ENCODE measurements around the gene VEPH1.

The VEPH1 gene

GRCh38 chr3:157443905-157444796 lies 59.1 kb downstream of the VEPH1 start:
- ATAC-seq (ENCODE audit: low read depth) = no peak
- H3K4me1 ChIP-seq (ENCODE audit: insufficient read depth, poor library complexity, severe bottlenecking) = peaks cover 15% of the 10 kb centered on the region
- H3K36me3 ChIP-seq (ENCODE audit: low read depth) = no peaks in the 10 kb centered on the region
- no peak for TF ChIP-seq CTCF (IDR thresholded peaks at IDR 0.05; ENCODE audit: poor library complexity, severe bottlenecking)
- H3K27ac ChIP-seq (ENCODE audit: poor library complexity, severe bottlenecking) = no peak overlapping the region
- H3K9me3 ChIP-seq (ENCODE audit: severe bottlenecking) = no peaks in the 10 kb centered on the region
- no peak for DNase-seq (ENCODE audit: low spot score)
- H3K4me3 ChIP-seq (ENCODE audit: severe bottlenecking) = no peak overlapping the region
- no peaks in the 10 kb centered on the region for H3K27me3 ChIP-seq (ENCODE audit: insufficient read depth, poor library complexity, severe bottlenecking)

GRCh38 chr3:157442729-157443128 lies 60.5 kb downstream of the VEPH1 start:
- Histone ChIP-seq H3K27ac (ENCODE audit: poor library complexity, severe bottlenecking) (no peak overlapping the region), H3K36me3 (ENCODE audit: low read depth) (no peaks in the 10 kb centered on the region), H3K27me3 (ENCODE audit: insufficient read depth, poor library complexity, severe bottlenecking) (no peaks in the 10 kb centered on the region), H3K4me3 (ENCODE audit: severe bottlenecking) (no peak overlapping the region), H3K4me1 (ENCODE audit: insufficient read depth, poor library complexity, severe bottlenecking) (peaks cover 25% of the 10 kb centered on the region), H3K9me3 (ENCODE audit: severe bottlenecking) (no peaks in the 10 kb centered on the region)
- no peak for ATAC-seq (ENCODE audit: low read depth)
- TF ChIP-seq CTCF (IDR thresholded peaks at IDR 0.05; ENCODE audit: poor library complexity, severe bottlenecking) = no peak
- DNase-seq (ENCODE audit: low spot score) = no peak

GRCh38 chr3:157441102-157441624 lies 62.1 kb downstream of the VEPH1 start:
- H3K27ac ChIP-seq (ENCODE audit: poor library complexity, severe bottlenecking) = no peak overlapping the region
- H3K27me3 ChIP-seq (ENCODE audit: insufficient read depth, poor library complexity, severe bottlenecking) = no peaks in the 10 kb centered on the region
- no peaks in the 10 kb centered on the region for H3K36me3 ChIP-seq (ENCODE audit: low read depth)
- ATAC-seq (ENCODE audit: low read depth) (no peak), DNase-seq (ENCODE audit: low spot score) (no peak)
- peaks cover 21% of the 10 kb centered on the region for H3K4me1 ChIP-seq (ENCODE audit: insufficient read depth, poor library complexity, severe bottlenecking)
- TF ChIP-seq CTCF (IDR thresholded peaks at IDR 0.05; ENCODE audit: poor library complexity, severe bottlenecking) = no peak
- no peaks in the 10 kb centered on the region for H3K9me3 ChIP-seq (ENCODE audit: severe bottlenecking)
- H3K4me3 ChIP-seq (ENCODE audit: severe bottlenecking) = no peak overlapping the region

GRCh38 chr3:157438194-157438730 lies 65.0 kb downstream of the VEPH1 start:
- H3K36me3 ChIP-seq (ENCODE audit: low read depth) = no peaks in the 10 kb centered on the region
- peak; percentile 53 for ATAC-seq (ENCODE audit: low read depth)

More at GRCh38 chr3:157438194-157438730, 65.0 kb downstream of the VEPH1 start:
- H3K4me3 ChIP-seq (ENCODE audit: severe bottlenecking) = peak overlapping the region; percentile 41
- peaks cover 14% of the 10 kb centered on the region for H3K4me1 ChIP-seq (ENCODE audit: insufficient read depth, poor library complexity, severe bottlenecking)
- no peak for TF ChIP-seq CTCF (IDR thresholded peaks at IDR 0.05; ENCODE audit: poor library complexity, severe bottlenecking)
- no peak overlapping the region for H3K27ac ChIP-seq (ENCODE audit: poor library complexity, severe bottlenecking)
- no peaks in the 10 kb centered on the region for H3K27me3 ChIP-seq (ENCODE audit: insufficient read depth, poor library complexity, severe bottlenecking)
- DNase-seq (ENCODE audit: low spot score) = no peak
- no peaks in the 10 kb centered on the region for H3K9me3 ChIP-seq (ENCODE audit: severe bottlenecking)

Measured in RWPE2 (cell line).